HEK293T (cell line): Measurements from ENCODE around the gene FBXO11.

ENCODE experiments used
- CTCF ChIA-PET: fragments of 350-600 bp; formaldehyde crosslinking; extraction: SDS; loops from one replicate; lab custom pipeline; 2021; ENCODE audit warnings: antibody characterized with exemption, inconsistent platforms; lab: Yijun Ruan, JAX
- POLR2A ChIA-PET: fragments of 350-600 bp; formaldehyde crosslinking; extraction: SDS; loops from one replicate; lab custom pipeline; 2020; ENCODE audit warnings: antibody characterized with exemption, inconsistent platforms; lab: Yijun Ruan, JAX
- DNase-seq: peaks from one replicate; pipeline ENCODE4 v3.0.0; 2012; ENCODE audit warnings: mixed read lengths; ENCODE audit errors: extremely low spot score
- ARNT ChIP-seq: fragments of 450-650 bp; IDR thresholded peaks from 2 replicates; pipeline ENCODE4 v1.6.1; 2017; ENCODE audit warnings: mild to moderate bottlenecking
- BHLHE40 ChIP-seq: fragments of 450-650 bp; IDR thresholded peaks from 2 replicates; pipeline ENCODE4 v1.6.1; 2016; ENCODE audit warnings: mild to moderate bottlenecking, moderate library complexity, borderline replicate concordance
- CTBP1 ChIP-seq: fragments of 450-650 bp; IDR thresholded peaks from 2 replicates; pipeline ENCODE4 v1.6.1; 2016; ENCODE audit warnings: borderline replicate concordance
- ELF4 ChIP-seq: fragments of 450-650 bp; IDR thresholded peaks from 2 replicates; pipeline ENCODE4 v1.6.1; 2017; ENCODE audit warnings: antibody characterized with exemption
- FOXA1 ChIP-seq: fragments of 450-650 bp; IDR thresholded peaks from 2 replicates; pipeline ENCODE4 v1.6.1; 2016; ENCODE audit warnings: mild to moderate bottlenecking
- FOXK2 ChIP-seq: fragments of 450-650 bp; IDR thresholded peaks from 2 replicates; pipeline ENCODE4 v1.6.1; 2016; ENCODE audit warnings: mild to moderate bottlenecking
- FOXM1 ChIP-seq: fragments of 450-650 bp; IDR thresholded peaks from 2 replicates; pipeline ENCODE4 v1.6.1; 2017; ENCODE audit warnings: mild to moderate bottlenecking, borderline replicate concordance
- HDGF ChIP-seq: fragments of 450-650 bp; IDR thresholded peaks from 2 replicates; pipeline ENCODE4 v1.6.1; 2017; ENCODE audit warnings: antibody characterized with exemption, borderline replicate concordance
- L3MBTL2 ChIP-seq: fragments of 450-650 bp; conservative IDR thresholded peaks from 2 replicates; pipeline ENCODE4 v1.6.1; 2016; ENCODE audit warnings: mild to moderate bottlenecking
- LEF1 ChIP-seq: fragments of 450-650 bp; IDR thresholded peaks from 2 replicates; pipeline ENCODE4 v1.6.1; 2017; ENCODE audit warnings: mild to moderate bottlenecking, borderline replicate concordance
- NFRKB ChIP-seq: fragments of 450-650 bp; IDR thresholded peaks from 2 replicates; pipeline ENCODE4 v1.6.1; 2016; ENCODE audit warnings: mild to moderate bottlenecking, moderate library complexity
- SP1 ChIP-seq: fragments of 450-650 bp; IDR thresholded peaks from 2 replicates; pipeline ENCODE4 v1.6.1; 2017
- SUZ12 ChIP-seq: fragments of 450-650 bp; IDR thresholded peaks from 2 replicates; pipeline ENCODE4 v1.6.1; 2016; ENCODE audit warnings: mild to moderate bottlenecking
- TARDBP ChIP-seq: fragments of 450-650 bp; IDR thresholded peaks from 2 replicates; pipeline ENCODE4 v1.6.1; 2016
- ZNF384 ChIP-seq: fragments of 450-650 bp; IDR thresholded peaks from 2 replicates; pipeline ENCODE4 v1.6.1; 2016
- TF ChIP-seq, protein P1 (sequence below): fragments of 450-650 bp; IDR thresholded peaks from 2 replicates; pipeline ENCODE4 v1.6.1; 2016

FBXO11 gene

GRCh38 chr2:47833516-47833968 is 72.8 kb downstream of the FBXO11 start:
- ChIA-PET POLR2A (no interaction called here), CTCF (no interaction called here)
- DNase-seq: no peak
- no peak for TF ChIP-seq ARNT
- TF ChIP-seq SP1: no peak
- no peak for TF ChIP-seq FOXK2
- TF ChIP-seq ELF4: no peak

DNA sequence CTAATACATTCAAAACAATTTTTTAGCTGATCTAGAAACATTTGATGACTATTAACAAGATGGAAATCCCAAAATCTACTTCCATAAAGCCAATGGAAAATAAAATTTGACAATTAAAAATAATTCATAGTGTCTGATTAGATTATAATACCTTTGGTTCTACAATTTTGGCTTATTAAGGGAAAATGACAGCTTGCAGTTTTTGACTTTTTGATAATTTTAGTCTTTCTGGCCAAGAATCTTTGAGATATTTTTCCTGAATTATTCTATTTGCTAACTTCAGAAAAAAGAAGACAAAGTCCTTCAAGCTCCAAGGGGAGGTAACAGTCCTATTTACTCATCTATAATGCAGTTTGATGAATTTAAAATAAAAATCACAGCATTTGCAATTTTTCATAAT is 83.8 kb downstream of the FBXO11 start:
- DNase-seq: no peak
- ChIA-PET POLR2A (no interaction called here), CTCF (interaction anchor here (0.5 kb wide), 1 partner anchor 16 kb away, joined by 3 read pairs; no protein-coding TSS in a partner anchor)
- no peak for TF ChIP-seq FOXK2
- no peak for TF ChIP-seq HDGF
- no peak for TF ChIP-seq FOXM1
- TF ChIP-seq, protein P1, sequence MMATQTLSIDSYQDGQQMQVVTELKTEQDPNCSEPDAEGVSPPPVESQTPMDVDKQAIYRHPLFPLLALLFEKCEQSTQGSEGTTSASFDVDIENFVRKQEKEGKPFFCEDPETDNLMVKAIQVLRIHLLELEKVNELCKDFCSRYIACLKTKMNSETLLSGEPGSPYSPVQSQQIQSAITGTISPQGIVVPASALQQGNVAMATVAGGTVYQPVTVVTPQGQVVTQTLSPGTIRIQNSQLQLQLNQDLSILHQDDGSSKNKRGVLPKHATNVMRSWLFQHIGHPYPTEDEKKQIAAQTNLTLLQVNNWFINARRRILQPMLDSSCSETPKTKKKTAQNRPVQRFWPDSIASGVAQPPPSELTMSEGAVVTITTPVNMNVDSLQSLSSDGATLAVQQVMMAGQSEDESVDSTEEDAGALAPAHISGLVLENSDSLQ: no peak
- TF ChIP-seq FOXA1: no peak
- no peak for TF ChIP-seq ELF4
- no peak for TF ChIP-seq SUZ12
- TF ChIP-seq SP1: no peak
- no peak for TF ChIP-seq BHLHE40

GRCh38 chr2:47819834-47820233 is 86.5 kb downstream of the FBXO11 start:
- ChIA-PET CTCF (no interaction called here), POLR2A (no interaction called here)
- TF ChIP-seq, protein P1: no peak
- no peak for TF ChIP-seq FOXK2
- TF ChIP-seq NFRKB: no peak
- no peak for TF ChIP-seq HDGF
- no peak for TF ChIP-seq ELF4
- DNase-seq: no peak

- ChIA-PET CTCF (no interaction called here), POLR2A (no interaction called here)
These were observed 87.5 kb downstream of the FBXO11 start for GRCh38 chr2:47818777-47819176.

DNA sequence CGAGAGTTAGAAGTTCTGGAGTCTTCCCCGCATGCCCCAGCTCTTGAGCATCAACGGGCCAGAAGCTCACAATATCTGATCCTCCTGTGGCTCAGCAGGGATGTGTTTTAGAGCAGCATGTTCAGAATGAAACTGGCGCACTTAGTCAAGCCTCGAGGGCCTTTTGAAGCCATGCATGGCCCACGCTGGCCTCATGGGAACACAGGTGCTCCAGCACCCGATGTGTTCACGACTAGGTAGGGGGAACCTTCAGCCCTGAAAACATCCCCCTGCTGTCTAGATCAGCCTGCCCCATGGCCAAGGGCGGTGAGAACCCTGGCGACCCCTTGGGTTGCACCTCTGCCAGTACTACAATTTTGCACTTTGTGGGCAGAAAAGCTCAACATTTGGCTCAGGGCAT is 90.5 kb downstream of the FBXO11 start:
- no peak for DNase-seq
- ChIA-PET CTCF (no interaction called here), POLR2A (no interaction called here)
- TF ChIP-seq SUZ12: no peak
- TF ChIP-seq ARNT: no peak
- TF ChIP-seq FOXK2: no peak
- no peak for TF ChIP-seq SP1
- no peak for TF ChIP-seq ZNF384
- no peak for TF ChIP-seq L3MBTL2
- no peak for TF ChIP-seq CTBP1
- TF ChIP-seq TARDBP: no peak
- TF ChIP-seq, protein P1: no peak
- no peak for TF ChIP-seq BHLHE40
- no peak for TF ChIP-seq FOXM1
- no peak for TF ChIP-seq FOXA1
- no peak for TF ChIP-seq HDGF
- TF ChIP-seq ELF4: no peak
- TF ChIP-seq LEF1: no peak
- TF ChIP-seq NFRKB: no peak

More at GRCh38 chr2:47818777-47819176, 87.5 kb downstream of the FBXO11 start:
- DNase-seq: no peak
- TF ChIP-seq FOXA1 (no peak), TARDBP (no peak), CTBP1 (no peak), ELF4 (no peak), ZNF384 (no peak), HDGF (no peak), ARNT (no peak), LEF1 (no peak), FOXK2 (no peak), NFRKB (no peak), L3MBTL2 (no peak), SP1 (no peak), BHLHE40 (no peak), SUZ12 (no peak), FOXM1 (no peak)
- TF ChIP-seq, protein P1: no peak

GRCh38 chr2:47811668-47812067 is 94.6 kb downstream of the FBXO11 start:
- DNase-seq: no peak
- ChIA-PET CTCF (no interaction called here), POLR2A (no interaction called here)
- TF ChIP-seq ZNF384 (no peak), FOXM1 (no peak), L3MBTL2 (no peak), FOXK2 (no peak), ELF4 (no peak), CTBP1 (no peak), SUZ12 (no peak), BHLHE40 (no peak), NFRKB (no peak), SP1 (no peak), HDGF (no peak), ARNT (no peak), FOXA1 (no peak), TARDBP (no peak), LEF1 (no peak)
- TF ChIP-seq, protein P1: no peak
